OCI-LY1 (cell line): ENCODE data around the gene MAD1L1.

ENCODE experiments used
- H2AFZ ChIP-seq: fragments of 200-600 bp; sonication (generic), shearing (Covaris generic); 2 replicates; pipeline ENCODE4 v1.6.0; 2014; ENCODE audit warnings: antibody characterized with exemption, mild to moderate bottlenecking, low read length
- H3F3A ChIP-seq: fragments of 200-600 bp; sonication (generic), shearing (Covaris generic); 2 replicates; pipeline ENCODE4 v1.6.0; 2014; ENCODE audit warnings: mild to moderate bottlenecking, antibody characterized with exemption, low read length, moderate library complexity; ENCODE audit not compliant: insufficient read depth
- H3K27ac ChIP-seq: fragments of 200-600 bp; sonication (generic); 2 replicates; pipeline ENCODE4 v1.5.1; 2014; ENCODE audit warnings: low read length, mixed run types, mild to moderate bottlenecking, low read depth; ENCODE audit not compliant: poor library complexity, severe bottlenecking
- H3K27me3 ChIP-seq: fragments of 200-600 bp; sonication (generic); 2 replicates; pipeline ENCODE4 v1.6.0; 2014; ENCODE audit warnings: antibody characterized with exemption, mild to moderate bottlenecking, low read length, moderate library complexity; ENCODE audit not compliant: insufficient read depth
- H3K36me3 ChIP-seq: fragments of 200-600 bp; sonication (generic); 2 replicates; pipeline ENCODE4 v1.6.1; 2014; ENCODE audit warnings: mild to moderate bottlenecking, antibody characterized with exemption, low read length, moderate library complexity, mixed read lengths; ENCODE audit not compliant: insufficient read depth
- H3K4me1 ChIP-seq: fragments of 200-600 bp; sonication (generic); 2 replicates; pipeline ENCODE4 v1.5.1; 2014; ENCODE audit warnings: mild to moderate bottlenecking, low read length, moderate library complexity; ENCODE audit not compliant: insufficient read depth, severe bottlenecking
- H3K4me2 ChIP-seq: fragments of 200-600 bp; sonication (generic), shearing (Covaris generic); 2 replicates; pipeline ENCODE4 v1.6.1; 2014; ENCODE audit warnings: low read length
- H3K4me3 ChIP-seq: fragments of 200-600 bp; sonication (generic); 2 replicates; pipeline ENCODE4 v1.5.1; 2014; ENCODE audit warnings: low read length, low read depth, mild to moderate bottlenecking, mixed read lengths; ENCODE audit not compliant: poor library complexity, severe bottlenecking
- H3K79me2 ChIP-seq: fragments of 200-600 bp; shearing (Covaris generic); 2 replicates; pipeline ENCODE4 v1.6.1; 2016; ENCODE audit warnings: mixed run types, low read length, mixed read lengths; ENCODE audit not compliant: insufficient read depth
- H3K9ac ChIP-seq: fragments of 200-600 bp; sonication (generic), shearing (Covaris generic); 2 replicates; pipeline ENCODE4 v1.6.1; 2014; ENCODE audit warnings: mild to moderate bottlenecking, low read length, mixed read lengths
- H3K9me2 ChIP-seq: fragments of 200-600 bp; sonication (generic), shearing (Covaris generic); 2 replicates; pipeline ENCODE4 v1.6.1; 2014; ENCODE audit warnings: low read depth, mild to moderate bottlenecking, low read length, mixed read lengths
- H3K9me3 ChIP-seq: fragments of 200-600 bp; shearing (Covaris generic); 2 replicates; pipeline ENCODE4 v1.6.1; 2014; ENCODE audit warnings: low read length, mixed read lengths
- H4K20me1 ChIP-seq: fragments of 200-600 bp; sonication (generic), shearing (Covaris generic); 2 replicates; pipeline ENCODE4 v1.6.0; 2016; ENCODE audit warnings: mild to moderate bottlenecking, low read length; ENCODE audit not compliant: insufficient read depth
- EZH2 ChIP-seq: fragments of 200-600 bp; sonication (generic), shearing (Covaris generic); IDR thresholded peaks from 2 replicates; pipeline ENCODE4 v1.8.0; 2017; ENCODE audit warnings: borderline replicate concordance, mixed run types, mild to moderate bottlenecking, antibody characterized with exemption, low read length, moderate library complexity, mixed read lengths
- TF ChIP-seq, protein P1 (sequence below): fragments of 200-600 bp; sonication (generic), shearing (Covaris generic); IDR thresholded peaks from 2 replicates; pipeline ENCODE4 v1.5.1; 2017; ENCODE audit warnings: mild to moderate bottlenecking, antibody characterized with exemption, low read length, moderate library complexity, mixed read lengths

MAD1L1 gene

DNA sequence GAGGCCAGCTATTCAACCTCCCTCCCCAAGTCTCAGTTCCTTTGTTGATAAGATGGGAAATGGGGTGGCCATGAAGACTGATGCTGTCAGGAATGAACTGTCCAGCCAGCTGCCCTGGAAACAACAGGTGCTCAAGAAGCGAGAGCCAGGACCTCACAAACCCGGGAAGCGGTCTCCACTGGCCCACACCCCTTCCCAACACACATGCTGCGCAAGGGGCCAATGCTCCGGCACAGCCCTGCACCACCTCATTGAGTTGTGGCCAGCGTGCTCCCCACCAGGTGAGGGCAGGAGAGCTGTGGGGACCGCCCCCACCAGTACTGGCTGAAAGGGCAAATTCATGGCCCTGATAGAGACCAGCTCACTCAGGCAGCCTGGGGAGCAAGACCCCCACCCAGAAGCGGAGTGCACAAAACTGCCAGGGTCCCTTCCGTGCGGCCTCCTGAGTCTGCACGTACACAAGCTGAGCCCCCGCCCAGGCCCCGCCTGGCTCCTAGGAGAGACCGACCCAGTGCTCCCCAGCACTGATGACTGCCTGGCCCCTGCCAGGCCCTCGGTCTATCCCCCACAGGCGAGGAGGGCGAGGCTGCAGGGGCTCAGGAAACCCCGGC, 216.6 kb downstream of the MAD1L1 start:
- Histone ChIP-seq H3K9me2 (no peaks in the 10 kb centered on the region), H3K27ac (no peak overlapping the region), H3K4me1 (peaks cover 26% of the 10 kb centered on the region), H4K20me1 (no peaks in the 10 kb centered on the region), H3K27me3 (no peaks in the 10 kb centered on the region), H3K36me3 (peaks cover 17% of the 10 kb centered on the region), H3F3A (no peaks in the 10 kb centered on the region), H3K79me2 (peaks cover 6% of the 10 kb centered on the region), H3K4me3 (no peak overlapping the region), H3K9ac (no peak overlapping the region), H3K9me3 (no peaks in the 10 kb centered on the region), H2AFZ (no peak overlapping the region), H3K4me2 (no peak overlapping the region)
- no peak for TF ChIP-seq EZH2
- TF ChIP-seq, protein P1, sequence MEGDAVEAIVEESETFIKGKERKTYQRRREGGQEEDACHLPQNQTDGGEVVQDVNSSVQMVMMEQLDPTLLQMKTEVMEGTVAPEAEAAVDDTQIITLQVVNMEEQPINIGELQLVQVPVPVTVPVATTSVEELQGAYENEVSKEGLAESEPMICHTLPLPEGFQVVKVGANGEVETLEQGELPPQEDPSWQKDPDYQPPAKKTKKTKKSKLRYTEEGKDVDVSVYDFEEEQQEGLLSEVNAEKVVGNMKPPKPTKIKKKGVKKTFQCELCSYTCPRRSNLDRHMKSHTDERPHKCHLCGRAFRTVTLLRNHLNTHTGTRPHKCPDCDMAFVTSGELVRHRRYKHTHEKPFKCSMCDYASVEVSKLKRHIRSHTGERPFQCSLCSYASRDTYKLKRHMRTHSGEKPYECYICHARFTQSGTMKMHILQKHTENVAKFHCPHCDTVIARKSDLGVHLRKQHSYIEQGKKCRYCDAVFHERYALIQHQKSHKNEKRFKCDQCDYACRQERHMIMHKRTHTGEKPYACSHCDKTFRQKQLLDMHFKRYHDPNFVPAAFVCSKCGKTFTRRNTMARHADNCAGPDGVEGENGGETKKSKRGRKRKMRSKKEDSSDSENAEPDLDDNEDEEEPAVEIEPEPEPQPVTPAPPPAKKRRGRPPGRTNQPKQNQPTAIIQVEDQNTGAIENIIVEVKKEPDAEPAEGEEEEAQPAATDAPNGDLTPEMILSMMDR = no peak

DNA sequence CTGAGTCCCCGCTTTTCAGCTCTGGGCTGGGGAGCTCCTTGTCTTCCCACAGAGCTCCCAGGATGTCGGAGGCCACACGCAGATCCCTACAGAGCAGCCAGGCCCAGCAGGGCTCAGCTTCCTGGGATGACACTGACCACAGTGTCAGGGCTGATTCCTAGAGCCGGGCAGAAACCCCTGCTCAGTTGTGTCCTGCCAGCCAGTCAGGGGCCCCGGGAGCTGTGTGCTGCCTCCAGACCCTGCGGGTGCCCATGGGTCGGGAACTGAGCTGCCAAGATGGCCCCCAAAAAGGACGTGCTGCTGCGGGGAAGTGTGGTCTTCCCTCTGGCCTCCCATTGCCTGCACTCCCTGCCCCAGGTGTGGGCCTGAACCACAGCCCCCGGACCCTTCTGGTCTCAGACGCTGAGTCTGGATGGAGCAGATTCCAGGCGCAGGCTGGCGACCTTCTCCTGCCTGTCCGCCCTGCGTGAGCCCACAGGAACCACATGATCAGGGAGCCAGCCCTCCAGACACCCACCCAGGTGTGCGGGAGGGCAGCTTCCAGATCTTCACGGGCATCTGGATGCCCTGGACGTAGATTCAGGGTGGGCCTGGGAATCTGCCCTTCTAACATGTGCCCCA, 217.4 kb downstream of the MAD1L1 start:
- H3K27me3 ChIP-seq = no peaks in the 10 kb centered on the region
- no peak for TF ChIP-seq EZH2
- TF ChIP-seq, protein P1 = no peak
- H3K9ac ChIP-seq = no peak overlapping the region
- no peaks in the 10 kb centered on the region for H3K9me2 ChIP-seq
- H3K9me3 ChIP-seq = no peaks in the 10 kb centered on the region
- no peak overlapping the region for H3K4me2 ChIP-seq
- H3K79me2 ChIP-seq = no peaks in the 10 kb centered on the region
- H4K20me1 ChIP-seq = no peaks in the 10 kb centered on the region
- peaks cover 18% of the 10 kb centered on the region for H3K4me1 ChIP-seq
- no peak overlapping the region for H2AFZ ChIP-seq
- H3K4me3 ChIP-seq = no peak overlapping the region
- no peaks in the 10 kb centered on the region for H3F3A ChIP-seq
- no peak overlapping the region for H3K27ac ChIP-seq
- peaks cover 17% of the 10 kb centered on the region for H3K36me3 ChIP-seq

DNA sequence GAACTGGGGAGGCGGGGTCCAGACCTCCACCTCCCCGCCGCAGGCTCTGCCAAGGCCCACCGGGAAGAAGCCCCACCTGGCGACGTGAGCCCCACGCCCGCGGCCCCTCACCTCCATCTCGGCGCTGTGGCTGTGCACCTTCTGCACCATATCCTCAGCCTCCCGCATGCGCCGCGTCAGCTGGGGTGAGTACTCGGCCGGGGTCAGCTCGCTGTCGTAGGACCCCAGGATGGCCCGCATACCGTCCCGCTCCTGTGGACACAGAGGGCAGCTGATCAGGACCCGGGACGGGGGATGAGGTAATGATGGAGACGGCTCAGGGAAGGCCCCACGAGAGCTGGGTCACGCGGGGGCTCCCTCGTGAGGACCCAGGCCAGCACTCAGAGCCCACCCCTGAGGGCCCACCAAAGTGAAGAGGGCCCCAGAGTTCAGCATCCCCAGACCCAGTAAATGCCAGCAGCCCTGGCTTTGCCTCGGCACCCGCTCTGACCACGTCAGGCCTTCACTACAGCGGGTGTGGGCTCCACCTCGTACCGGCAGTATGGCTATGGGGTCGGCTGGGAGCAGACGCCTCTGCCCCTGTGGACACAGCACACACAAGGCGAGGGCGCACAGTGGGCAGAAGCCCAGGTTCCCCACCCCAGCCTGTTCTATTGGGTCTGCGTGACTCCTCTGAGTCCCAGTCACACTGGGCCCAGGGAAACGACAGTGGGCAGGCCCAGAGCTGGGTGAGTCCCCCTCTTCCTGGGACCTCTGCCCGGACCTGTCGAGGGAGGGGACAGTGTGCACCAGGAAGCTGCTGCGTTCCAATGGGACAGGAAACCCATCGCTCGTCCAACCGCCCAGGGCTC, 218.1 kb downstream of the MAD1L1 start:
- Histone ChIP-seq H3K4me2 (no peak overlapping the region), H3K9me2 (no peaks in the 10 kb centered on the region), H3K27me3 (no peaks in the 10 kb centered on the region), H3K9ac (no peak overlapping the region), H2AFZ (no peak overlapping the region), H3K79me2 (no peaks in the 10 kb centered on the region), H3K9me3 (no peaks in the 10 kb centered on the region), H3K4me1 (peaks cover 17% of the 10 kb centered on the region), H3F3A (no peaks in the 10 kb centered on the region), H3K27ac (no peak overlapping the region), H4K20me1 (no peaks in the 10 kb centered on the region), H3K36me3 (peaks cover 17% of the 10 kb centered on the region), H3K4me3 (no peak overlapping the region)
- no peak for TF ChIP-seq EZH2
- TF ChIP-seq, protein P1 = no peak
